ENCODE data around the gene TRIM77.
"Not testable (repeated sequence)": the region's sequence is repeated elsewhere in the genome, so short reads cannot be mapped to it uniquely, and the experiment has no call there.

Gene TRIM77, protein sequence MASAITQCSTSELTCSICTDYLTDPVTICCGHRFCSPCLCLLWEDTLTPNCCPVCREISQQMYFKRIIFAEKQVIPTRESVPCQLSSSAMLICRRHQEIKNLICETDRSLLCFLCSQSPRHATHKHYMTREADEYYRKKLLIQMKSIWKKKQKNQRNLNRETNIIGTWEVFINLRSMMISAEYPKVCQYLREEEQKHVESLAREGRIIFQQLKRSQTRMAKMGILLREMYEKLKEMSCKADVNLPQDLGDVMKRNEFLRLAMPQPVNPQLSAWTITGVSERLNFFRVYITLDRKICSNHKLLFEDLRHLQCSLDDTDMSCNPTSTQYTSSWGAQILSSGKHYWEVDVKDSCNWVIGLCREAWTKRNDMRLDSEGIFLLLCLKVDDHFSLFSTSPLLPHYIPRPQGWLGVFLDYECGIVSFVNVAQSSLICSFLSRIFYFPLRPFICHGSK

DNA sequence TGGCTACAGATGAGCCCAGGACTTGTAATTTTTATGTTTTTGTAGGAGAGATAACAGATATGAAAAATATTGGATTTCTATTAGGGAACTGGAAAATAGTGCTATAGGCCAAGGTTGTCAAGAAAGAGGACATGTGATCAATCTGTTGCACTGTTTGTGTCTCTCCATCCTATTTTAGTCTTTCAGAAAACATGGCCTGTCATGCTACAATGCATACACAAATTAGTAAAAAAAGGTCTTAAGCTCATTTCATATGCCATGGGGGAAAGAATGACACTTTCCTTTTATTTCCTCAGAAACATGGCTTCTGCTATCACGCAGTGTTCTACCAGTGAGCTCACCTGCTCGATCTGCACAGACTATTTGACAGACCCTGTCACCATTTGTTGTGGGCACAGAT, at the start of gene TRIM77:
TSS of gene TRIM77 (plus strand) at position 301 of the 400 bp plus-strand sequence. CDS start at position 301, 0 bp downstream.
- not testable (repeated sequence) for DNase-seq

DNA sequence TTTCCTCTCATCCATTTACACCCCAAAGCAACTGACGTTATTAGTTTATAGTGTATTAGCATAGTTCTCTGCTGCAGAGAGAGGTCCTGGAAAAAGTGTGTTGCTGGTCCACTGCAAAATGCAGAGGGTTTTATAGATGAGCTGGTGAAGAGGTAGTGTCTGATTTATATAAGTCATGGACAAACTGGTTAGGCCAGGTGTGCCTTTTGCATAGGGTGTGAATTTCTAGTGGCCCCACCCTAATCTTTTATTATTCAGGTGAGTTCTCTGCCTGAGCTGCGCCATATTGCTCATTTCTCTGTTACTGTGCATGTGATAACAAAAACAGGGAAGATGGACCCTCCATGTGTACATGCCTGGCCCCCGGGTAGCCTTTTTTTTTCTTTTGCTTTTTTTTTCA, 43.1 kb upstream of the TRIM77 start:
- no peak for DNase-seq

DNA sequence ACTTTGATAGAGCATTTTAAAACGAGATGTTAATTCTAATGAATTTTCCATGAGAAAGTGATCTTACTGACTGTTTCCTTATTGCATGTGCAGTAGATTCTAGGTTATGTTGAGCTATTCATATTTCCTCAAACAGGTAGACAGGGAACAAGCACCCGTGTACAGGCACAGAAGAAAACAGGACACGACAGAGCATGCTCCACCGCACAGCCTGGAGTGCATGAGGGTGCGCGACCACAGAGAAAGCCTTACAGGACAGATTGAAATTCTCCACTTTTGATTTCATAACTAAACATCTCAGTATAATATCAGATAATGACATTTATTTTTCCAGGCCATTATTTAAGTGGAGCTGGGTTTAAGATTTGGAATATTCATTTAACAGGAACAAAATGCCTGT, 41.9 kb upstream of the TRIM77 start:
- not testable (repeated sequence) for DNase-seq

DNA sequence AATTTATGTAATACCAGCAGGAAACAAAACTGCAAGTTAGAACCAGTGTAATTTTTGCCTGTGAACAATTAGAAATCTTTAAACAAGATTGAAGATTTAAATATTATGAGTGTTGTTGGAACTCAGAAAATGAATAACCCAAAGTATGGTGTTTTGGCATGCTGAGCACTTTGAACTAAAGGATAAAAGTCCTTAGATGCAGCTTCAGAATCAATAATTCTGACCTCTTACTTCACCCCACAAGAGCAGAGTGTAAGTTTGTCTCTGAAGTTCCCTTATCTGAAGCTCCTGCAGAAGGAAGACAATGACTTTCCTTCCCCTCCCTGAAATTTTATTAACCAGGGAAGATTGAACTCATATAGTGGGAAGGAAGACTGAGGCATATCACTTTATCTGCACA, 40.5 kb upstream of the TRIM77 start:
- not testable (repeated sequence) for DNase-seq

DNA sequence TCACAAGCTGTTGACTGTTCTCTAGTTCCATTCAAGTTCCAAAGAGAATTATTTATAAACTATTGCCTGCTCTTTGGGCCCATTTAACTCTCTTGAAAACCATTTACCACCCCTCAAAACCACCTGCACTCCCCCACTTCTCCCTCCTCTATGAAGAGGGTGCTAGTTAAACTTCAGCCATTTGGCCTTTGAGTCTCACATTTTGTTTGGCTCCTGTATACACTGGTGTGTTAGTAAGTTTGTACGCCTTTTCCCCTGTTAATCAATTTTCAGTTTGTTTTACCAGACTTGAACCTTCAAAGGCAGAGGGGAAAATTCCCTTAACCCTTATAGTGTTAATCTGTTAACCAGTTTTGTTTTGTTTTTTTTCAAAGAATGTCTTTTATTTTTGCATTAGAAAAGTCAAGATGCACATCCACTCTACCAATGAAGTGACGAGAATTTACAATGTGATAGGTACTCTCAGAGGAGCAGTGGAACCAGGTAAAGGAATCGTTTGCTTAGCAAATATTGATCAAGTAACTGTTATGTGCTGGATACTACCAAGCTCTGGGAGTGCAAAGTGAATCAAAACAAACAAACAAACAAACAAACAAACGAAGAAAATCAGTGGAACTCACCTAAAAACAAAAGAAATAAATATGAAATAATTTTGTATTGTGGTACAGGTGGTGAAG, 40.0 kb upstream of the TRIM77 start:
- DNase-seq = not testable (repeated sequence)

DNA sequence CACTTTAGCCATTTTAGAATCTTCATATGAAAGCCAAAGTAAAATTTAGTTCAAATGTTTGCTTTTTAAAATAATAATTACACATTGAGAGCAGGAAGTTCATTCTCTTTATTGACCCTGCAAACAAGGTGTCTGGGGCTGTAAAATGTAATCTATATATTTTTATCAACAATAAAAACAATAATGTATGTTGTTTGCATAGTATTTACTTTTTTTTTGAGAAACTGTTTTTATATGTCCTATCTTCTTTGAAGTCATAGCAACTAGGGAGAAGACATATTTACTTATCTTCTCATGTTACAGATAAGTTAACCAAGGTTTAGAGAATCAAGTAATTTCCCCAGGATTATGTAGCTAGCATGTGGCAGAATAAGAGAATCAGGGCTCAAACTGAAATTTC, 37.6 kb upstream of the TRIM77 start:
- not testable (repeated sequence) for DNase-seq

DNA sequence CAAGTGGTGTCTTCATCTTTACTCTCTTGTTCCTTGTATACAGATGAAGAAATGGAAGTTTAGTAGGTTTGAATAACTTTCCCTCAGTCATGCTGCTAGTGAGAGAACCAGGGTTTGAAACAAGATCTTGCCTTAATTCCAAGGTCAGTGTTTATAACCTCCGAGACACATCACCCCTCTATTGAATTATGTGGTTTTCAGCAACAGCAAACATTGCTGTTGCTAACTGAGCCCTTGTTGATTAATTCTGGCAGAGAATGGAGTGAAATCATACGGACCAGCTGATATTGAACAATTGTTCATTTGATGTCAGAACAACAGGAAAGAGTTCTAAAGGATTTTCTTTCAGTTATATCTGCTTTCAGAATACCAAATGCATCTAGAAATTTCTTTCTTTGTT, 36.7 kb upstream of the TRIM77 start:
- not testable (repeated sequence) for DNase-seq

DNA sequence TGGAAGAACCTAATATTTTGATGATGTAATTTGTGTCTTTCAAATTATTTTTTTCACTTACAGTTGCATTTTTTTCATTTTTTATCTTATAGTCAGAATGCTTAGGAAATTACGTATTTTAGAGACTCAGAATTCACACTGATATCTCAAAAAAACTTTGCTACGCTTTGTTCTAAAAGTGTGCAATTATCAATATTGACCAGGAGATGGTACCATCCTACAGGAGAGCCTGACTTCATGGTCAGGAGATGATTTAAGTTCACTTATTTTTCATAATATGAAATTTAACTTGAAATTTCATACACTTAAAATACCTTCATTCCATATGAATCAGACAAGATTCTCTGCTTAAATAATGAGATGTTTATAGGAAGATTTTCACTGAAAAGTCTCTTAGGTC, 34.7 kb upstream of the TRIM77 start:
- DNase-seq = not testable (repeated sequence)

DNA sequence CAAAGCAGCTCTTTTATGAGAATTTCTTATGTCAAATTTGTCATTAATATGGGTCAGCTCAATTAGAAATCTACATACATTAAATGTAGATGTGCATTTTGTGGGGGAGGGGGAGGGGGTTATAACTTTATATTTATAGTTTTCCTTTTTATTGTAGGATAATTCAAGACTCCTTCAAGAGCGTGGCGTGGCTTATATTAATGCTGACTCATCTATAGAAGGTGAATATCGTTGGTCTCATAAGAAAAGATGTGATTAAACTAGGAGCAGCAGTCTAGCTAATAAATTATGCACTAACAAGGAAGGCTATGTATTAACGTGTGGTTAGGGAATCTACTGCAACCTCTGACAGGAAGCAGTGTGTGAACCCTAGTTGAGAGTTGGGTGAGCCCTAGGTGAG, 34.2 kb upstream of the TRIM77 start:
- not testable (repeated sequence) for DNase-seq

DNA sequence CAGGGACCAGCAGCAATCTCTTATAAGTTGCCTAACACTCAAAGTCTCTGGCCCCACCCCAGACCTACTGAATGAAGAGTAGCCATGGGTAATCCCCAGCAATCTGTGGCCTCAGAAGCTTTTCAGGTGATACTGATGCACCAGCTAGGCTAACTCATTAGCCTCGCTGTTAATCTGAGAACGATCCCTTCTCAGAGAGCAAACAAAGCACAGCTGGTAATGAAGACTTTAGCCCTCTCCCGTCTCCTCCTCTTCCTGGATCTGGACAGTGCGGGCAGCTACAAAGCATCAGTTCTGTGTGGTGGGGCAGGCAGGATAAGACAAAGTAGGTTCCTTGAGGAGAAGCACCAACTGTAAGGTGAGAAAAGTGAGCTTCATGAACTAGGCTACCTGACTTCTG, 3.0 kb upstream of the TRIM77 start:
- not testable (repeated sequence) for DNase-seq

DNA sequence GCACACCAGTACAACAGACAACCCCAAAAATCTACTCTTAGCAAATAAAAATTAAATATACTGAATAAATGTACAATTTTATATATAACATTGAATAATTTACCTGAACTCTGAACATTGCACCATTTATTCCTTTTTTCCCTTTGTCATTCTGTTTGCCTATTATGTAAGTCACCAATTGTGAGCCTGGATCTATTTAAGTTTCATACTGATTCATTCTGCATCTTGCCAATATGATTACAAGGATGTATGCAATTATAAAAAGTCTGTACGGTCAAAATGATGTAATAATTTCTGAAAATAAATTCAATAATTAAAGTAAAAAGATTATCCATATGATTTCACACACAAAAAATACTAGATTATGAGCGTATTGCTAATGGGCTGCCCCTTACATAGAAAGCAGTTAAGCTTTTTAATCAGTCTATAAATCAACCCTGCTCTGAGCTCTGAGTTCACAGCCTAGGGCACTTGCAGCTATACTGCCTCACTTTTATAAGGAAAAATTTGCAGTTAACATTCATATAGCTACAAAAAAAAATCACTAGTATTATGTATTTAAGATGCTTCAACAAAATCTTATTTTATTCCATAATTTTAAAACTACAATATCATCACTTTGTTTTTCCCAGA, 14.9 kb downstream of the TRIM77 start:
- not testable (repeated sequence) for DNase-seq

DNA sequence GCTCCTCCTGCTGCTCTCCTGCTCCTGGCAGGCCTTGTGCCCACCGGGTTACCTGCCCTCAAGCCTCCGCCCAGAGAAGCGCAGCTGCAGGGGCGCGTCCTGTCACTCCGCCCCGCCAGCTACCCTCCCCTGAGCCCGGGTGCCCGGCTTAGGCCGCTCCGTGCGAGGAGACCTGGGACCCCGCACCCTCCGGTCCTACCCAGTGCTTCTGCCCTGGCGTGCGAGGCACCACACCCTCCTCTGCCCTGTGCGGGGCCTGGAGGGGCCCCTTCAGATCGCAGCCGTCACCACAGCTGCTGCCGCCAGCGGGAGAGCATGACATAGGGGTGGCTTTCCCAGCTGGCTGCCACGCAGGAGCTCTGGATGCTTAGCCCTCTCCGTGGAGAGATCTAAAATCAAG, 20.1 kb downstream of the TRIM77 start:
- DNase-seq = not testable (repeated sequence)

DNA sequence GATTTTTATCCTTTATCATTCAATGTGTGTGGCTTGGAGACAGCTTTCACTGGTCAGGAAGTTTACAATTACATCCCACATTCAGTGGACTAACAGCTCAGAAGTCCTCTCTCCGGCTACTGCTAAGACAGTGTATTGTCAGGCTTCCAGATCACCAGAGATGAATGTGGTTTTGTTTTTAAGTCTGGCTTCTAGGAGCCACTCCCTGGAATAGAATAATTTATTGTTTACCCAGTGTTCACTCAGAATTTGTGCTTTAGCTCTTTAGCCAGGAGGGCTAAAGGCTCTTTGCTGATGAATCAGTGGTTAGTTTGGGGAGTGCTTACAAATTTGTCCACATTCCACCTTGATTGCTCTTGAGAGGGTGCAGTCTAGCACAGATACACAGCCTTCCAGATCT, 26.5 kb downstream of the TRIM77 start:
- DNase-seq = no peak

DNA sequence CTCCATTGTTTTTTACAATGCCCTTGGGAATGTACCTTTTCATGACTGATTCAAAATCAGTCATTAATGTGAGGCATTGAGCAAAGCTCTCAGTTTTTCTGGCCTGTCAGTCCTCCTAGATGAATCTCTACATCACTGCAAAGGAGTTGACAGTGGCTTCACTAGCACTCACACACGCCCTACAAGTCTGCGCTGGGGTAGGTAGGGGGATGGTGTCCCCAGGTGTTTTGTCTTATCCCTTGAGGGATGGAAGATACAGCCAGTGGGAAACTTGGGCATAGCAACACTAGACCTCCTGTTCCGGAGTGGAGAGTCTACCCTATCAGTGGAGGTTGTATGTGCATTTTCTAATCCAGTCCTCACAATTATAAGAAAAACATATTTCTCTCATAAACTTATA, 27.0 kb downstream of the TRIM77 start:
- DNase-seq = no peak

DNA sequence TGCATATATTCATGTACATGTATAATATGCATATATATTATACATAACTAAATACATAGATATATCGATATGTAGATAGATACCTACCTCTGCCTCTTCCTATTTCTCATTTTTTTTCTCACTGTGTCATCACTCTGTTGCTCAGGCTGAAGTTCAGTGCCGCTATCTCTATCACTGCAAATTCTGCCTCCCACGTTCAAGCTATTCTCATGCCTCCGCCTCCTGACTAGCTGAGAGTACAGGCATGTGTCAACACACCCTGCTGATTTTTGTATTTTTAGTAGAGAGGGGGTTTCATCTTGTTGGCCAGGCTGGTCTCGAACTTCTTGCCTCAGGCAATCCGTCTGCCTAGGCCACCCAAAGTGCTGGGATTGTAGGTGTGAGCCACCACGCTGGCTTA, 31.3 kb downstream of the TRIM77 start:
- not testable (repeated sequence) for DNase-seq

DNA sequence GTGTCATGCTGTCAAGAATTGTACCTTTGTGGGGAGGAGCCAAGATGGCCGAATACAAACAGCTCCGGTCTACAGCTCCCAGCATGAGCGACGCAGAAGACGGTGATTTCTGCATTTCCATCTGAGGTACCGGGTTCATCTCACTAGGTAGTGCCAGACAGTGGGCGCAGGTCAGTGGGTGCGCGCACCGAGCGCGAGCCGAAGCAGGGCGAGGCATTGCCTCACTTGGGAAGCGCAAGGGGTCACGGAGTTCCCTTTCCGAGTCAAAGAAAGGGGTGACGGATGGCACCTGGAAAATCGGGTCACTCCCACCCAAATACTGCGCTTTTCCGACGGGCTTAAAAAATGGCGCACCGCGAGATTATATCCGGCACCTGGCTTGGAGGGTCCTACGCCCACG, 34.1 kb downstream of the TRIM77 start:
- not testable (repeated sequence) for DNase-seq

DNA sequence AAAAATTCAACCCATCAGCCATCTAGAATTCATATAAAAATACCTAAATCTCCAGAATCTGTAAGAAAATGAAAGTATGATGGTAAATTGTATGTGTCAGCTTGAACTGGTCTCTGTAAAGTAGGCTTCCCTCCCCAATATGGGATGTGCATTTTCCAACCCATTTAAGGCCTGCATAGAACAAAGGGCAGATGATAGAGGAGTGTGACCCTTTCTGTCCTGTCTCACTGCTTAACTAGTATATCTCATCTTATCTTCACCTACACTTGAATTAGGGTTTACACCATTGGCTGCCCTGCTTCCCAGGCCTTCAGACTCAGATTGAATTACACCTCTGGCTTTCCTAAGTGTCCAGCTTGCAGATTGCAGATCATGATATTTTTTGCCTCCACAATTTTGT, 40.7 kb downstream of the TRIM77 start:
- not testable (repeated sequence) for DNase-seq

Measured in retina (tissue), 1 donor.